Naive thymus-derived CD4-positive, alpha-beta T cell (primary cell): ENCODE data around the gene GPBP1. TPM values are rescaled to one million over a fixed set of nuclear protein-coding genes. Genes with fewer than 3 reads are reported as not detected.
"Not testable (repeated sequence)": the region's sequence is repeated elsewhere in the genome, so short reads cannot be mapped to it uniquely, and the experiment has no call there.

Experiments used
- ATAC-seq: fragments of 150-1000 bp; cut with Tn5 transposase; 2 replicates; pipeline ENCODE4 v1.10.0; 2021; ENCODE audit warnings: mild to moderate bottlenecking, moderate library complexity
- CTCF ChIA-PET: fragments of 350-600 bp; sonication (Branson Sonifier 250); formaldehyde crosslinking; loops from one replicate; lab custom pipeline; 2021; ENCODE audit warnings: antibody characterized with exemption; lab: Charles Lee
- POLR2A ChIA-PET: fragments of 350-600 bp; sonication (Branson Sonifier 250); formaldehyde crosslinking; loops from one replicate; lab custom pipeline; 2021; ENCODE audit warnings: antibody characterized with exemption, inconsistent platforms; lab: Charles Lee
- DNase-seq, 9 donors: peaks; one replicate each; pipeline versions ENCODE4 v3.0.0 to v3.0.0-alpha.2; 2020 to 2022; ENCODE audit warnings: mixed read lengths in 1 of 9
- H3K27ac ChIP-seq: one replicate; pipeline ENCODE4 v1.7.0; 2013; ENCODE audit warnings: mild to moderate bottlenecking, low read depth, low read length, moderate library complexity
- H3K27me3 ChIP-seq, 2 donors: one replicate each; pipeline ENCODE4 v1.7.0; 2013; ENCODE audit warnings: low read length in 2 of 2, mild to moderate bottlenecking in 2 of 2, moderate library complexity in 2 of 2; ENCODE audit not compliant: control insufficient read depth in 2 of 2, insufficient read depth in 2 of 2
- H3K36me3 ChIP-seq, 3 experiments: 1 replicate in 2 of 3; 2 replicates in 1 of 3; pipeline ENCODE4 v1.7.0; 2013; ENCODE audit warnings: low read length in 3 of 3, mild to moderate bottlenecking in 3 of 3, moderate library complexity in 1 of 3; ENCODE audit not compliant: insufficient read depth in 3 of 3, control insufficient read depth in 2 of 3
- H3K4me1 ChIP-seq, 2 donors: one replicate each; pipeline ENCODE4 v1.7.0; 2013; ENCODE audit warnings: low read length in 2 of 2, mild to moderate bottlenecking in 2 of 2, moderate library complexity in 1 of 2; ENCODE audit not compliant: control insufficient read depth in 2 of 2, insufficient read depth in 2 of 2
- H3K4me3 ChIP-seq: 2 replicates; pipeline ENCODE4 v1.7.0; 2013; ENCODE audit warnings: mild to moderate bottlenecking, low read length
- H3K9me3 ChIP-seq, 3 experiments: 1 replicate in 2 of 3; 2 replicates in 1 of 3; pipeline ENCODE4 v1.7.0; 2013; ENCODE audit warnings: low read length in 3 of 3; ENCODE audit not compliant: control insufficient read depth in 2 of 3
- H3K27ac Mint-ChIP-seq, 9 donors: one replicate each; pipeline ENCODE4 v1.8.0; 2020 to 2022; ENCODE audit warnings: mixed read lengths in 9 of 9, mild to moderate bottlenecking in 8 of 9, moderate library complexity in 5 of 9, inconsistent platforms in 2 of 9
- H3K27me3 Mint-ChIP-seq, 5 donors: one replicate each; pipeline ENCODE4 v1.8.0; 2021 to 2022; ENCODE audit warnings: mixed read lengths in 5 of 5, mild to moderate bottlenecking in 1 of 5
- H3K36me3 Mint-ChIP-seq, 5 donors: one replicate each; pipeline ENCODE4 v1.8.0; 2020 to 2022; ENCODE audit warnings: mixed read lengths in 5 of 5, mild to moderate bottlenecking in 3 of 5, inconsistent platforms in 1 of 5
- H3K4me1 Mint-ChIP-seq, 7 donors: one replicate each; pipeline ENCODE4 v1.8.0; 2020 to 2022; ENCODE audit warnings: mixed read lengths in 7 of 7, mild to moderate bottlenecking in 3 of 7, inconsistent platforms in 1 of 7
- H3K4me3 Mint-ChIP-seq, 10 donors: one replicate each; pipeline ENCODE4 v1.8.0; 2020 to 2022; ENCODE audit warnings: mild to moderate bottlenecking in 10 of 10, mixed read lengths in 10 of 10, moderate library complexity in 6 of 10, inconsistent platforms in 2 of 10
- H3K9me3 Mint-ChIP-seq, 11 donors: one replicate each; pipeline ENCODE4 v1.8.0; 2020 to 2022; ENCODE audit warnings: mixed read lengths in 11 of 11, mild to moderate bottlenecking in 4 of 11, inconsistent platforms in 1 of 11, moderate library complexity in 1 of 11
- intact Hi-C, 2 donors: fragments of 100-400 bp; cut with micrococcal nuclease; formaldehyde crosslinking; loops; one replicate each; pipeline ENCODE4 v1.15.1; 2023
- polyA plus RNA-seq, 2 donors: library from polyadenylated mRNA; unstranded; fragments of 300-500 nt; fragmentation: Illumina TruSeq; gene quantifications; one replicate each; pipeline ENCODE4 v1.2.3, GENCODE V29; 2021
- total RNA-seq, 6 experiments: library from RNA in 5 of 6; stranded (reverse) in 5 of 6; gene quantifications; 1 replicate in 5 of 6; 2 replicates in 1 of 6; pipeline ENCODE4 v1.2.3 and lab custom pipeline; 2021 to 2026

Gene GPBP1
- total and polyA plus RNA-seq, 7 experiments from 2014 or later = 97.1 to 149 (median 112) TPM

DNA sequence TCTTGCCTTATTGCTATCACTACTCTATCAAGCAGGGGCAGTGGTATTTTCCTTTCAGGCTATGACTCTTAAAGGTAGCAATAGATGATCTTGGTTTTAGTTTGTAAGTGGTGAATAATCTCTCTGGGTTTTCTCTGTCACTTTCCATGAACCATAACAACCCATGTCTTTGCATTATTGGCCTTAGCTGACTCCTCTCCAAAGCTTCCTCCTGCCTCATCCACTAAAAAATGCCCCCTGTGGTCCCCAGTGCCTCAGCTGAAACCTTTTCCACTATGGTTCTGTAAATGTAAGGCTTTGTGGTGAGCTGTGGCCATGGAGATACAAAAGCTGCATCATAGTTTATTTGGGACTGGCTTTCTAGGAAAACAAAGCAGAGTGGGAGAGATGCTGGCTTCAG is 128.8 kb downstream of the GPBP1 start:
- no peak overlapping the region for H3K27ac ChIP-seq
- H3K9me3 ChIP-seq = no peaks in the 10 kb centered on the region
- H3K27ac Mint-ChIP-seq = no peak overlapping the region
- peaks cover 0 to 7% (median 4%) of the 10 kb centered on the region in 5 donors for H3K36me3 Mint-ChIP-seq
- no peaks in the 10 kb centered on the region for H3K36me3 ChIP-seq
- peaks cover 8 to 9% of the 10 kb centered on the region in 2 donors for H3K4me1 ChIP-seq
- no peaks in the 10 kb centered on the region for H3K27me3 Mint-ChIP-seq
- no peaks in the 10 kb centered on the region for H3K27me3 ChIP-seq
- H3K4me3 ChIP-seq = no peak overlapping the region
- DNase-seq = no peak
- H3K4me1 Mint-ChIP-seq = peaks cover 6 to 22% (median 14%) of the 10 kb centered on the region in 7 donors
- H3K9me3 Mint-ChIP-seq = peaks cover 0 to 14% (median 5%) of the 10 kb centered on the region in 11 donors
- intact Hi-C loops = no loop called here
- no peak for ATAC-seq
- POLR2A ChIA-PET = interaction anchor here (1.0 kb wide), 1 partner anchor 1158 kb away, joined by 3 read pairs; no protein-coding TSS in a partner anchor
- H3K4me3 Mint-ChIP-seq = no peak overlapping the region
- CTCF ChIA-PET = interaction anchor here (0.9 kb wide), 1 partner anchor 36 kb away, joined by 3 read pairs; no protein-coding TSS in a partner anchor

DNA sequence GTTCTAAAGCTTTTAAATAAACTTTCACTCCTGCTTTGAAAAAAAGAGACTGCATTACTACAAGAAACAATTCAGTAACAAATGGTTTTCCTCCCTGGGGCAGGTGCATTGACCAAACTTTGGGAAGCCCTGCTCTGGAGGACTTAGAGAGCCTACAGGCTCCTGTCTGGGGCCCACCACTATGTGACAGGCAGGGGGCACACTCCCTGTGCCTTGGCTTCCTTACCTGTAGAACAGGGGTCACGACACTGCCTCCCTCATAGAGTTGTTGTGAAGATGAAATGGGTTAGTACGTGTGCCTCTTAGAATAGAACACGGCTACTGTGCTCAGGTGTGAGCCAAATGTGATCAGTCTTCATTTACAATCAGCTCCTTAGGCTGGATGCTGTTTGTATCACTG is 130.1 kb downstream of the GPBP1 start:
- H3K36me3 ChIP-seq = no peaks in the 10 kb centered on the region
- Mint-ChIP-seq H3K9me3 (peaks cover 0 to 18% (median 5%) of the 10 kb centered on the region in 11 donors), H3K4me3 (no peak overlapping the region), H3K36me3 (peaks cover 0 to 7% (median 4%) of the 10 kb centered on the region in 5 donors), H3K27me3 (no peaks in the 10 kb centered on the region), H3K4me1 (peaks cover under 1 to 11% (median 4%) of the 10 kb centered on the region in 7 donors), H3K27ac (no peak overlapping the region)
- no peak overlapping the region for H3K27ac ChIP-seq
- DNase-seq (no peak), ATAC-seq (no peak)
- CTCF ChIA-PET = interaction anchor here (1.0 kb wide), 1 partner anchor 1157 kb away, joined by 3 read pairs; no protein-coding TSS in a partner anchor
- H3K9me3 ChIP-seq = no peaks in the 10 kb centered on the region
- H3K4me1 ChIP-seq = peaks cover under 1 to 4% of the 10 kb centered on the region in 2 donors
- no peak overlapping the region for H3K4me3 ChIP-seq
- intact Hi-C loops = no loop called here
- POLR2A ChIA-PET = no interaction called here
- H3K27me3 ChIP-seq = no peaks in the 10 kb centered on the region

- Mint-ChIP-seq H3K4me1 (peaks cover 0 to 4% (median 0%) of the 10 kb centered on the region in 7 donors), H3K36me3 (peaks cover 0 to 7% (median 4%) of the 10 kb centered on the region in 5 donors), H3K27me3 (no peaks in the 10 kb centered on the region), H3K27ac (no peak overlapping the region), H3K9me3 (peaks cover 0 to 18% (median 5%) of the 10 kb centered on the region in 11 donors), H3K4me3 (no peak overlapping the region)
- no peak overlapping the region for H3K27ac ChIP-seq
- no peak for DNase-seq
- ChIA-PET CTCF (no interaction called here), POLR2A (no interaction called here)
- ATAC-seq = no peak
- H3K9me3 ChIP-seq = no peaks in the 10 kb centered on the region
- H3K4me1 ChIP-seq = no peaks in the 10 kb centered on the region
- H3K36me3 ChIP-seq = no peaks in the 10 kb centered on the region
- intact Hi-C loops = no loop called here
- H3K27me3 ChIP-seq = no peaks in the 10 kb centered on the region
- H3K4me3 ChIP-seq = no peak overlapping the region
These were observed 131.1 kb downstream of the GPBP1 start for GRCh38 chr5:57304931-57305330.

GRCh38 chr5:57306359-57306758 is 132.5 kb downstream of the GPBP1 start:
- no peaks in the 10 kb centered on the region for H3K9me3 ChIP-seq
- H3K4me1 Mint-ChIP-seq = peaks cover 0 to 4% (median 0%) of the 10 kb centered on the region in 7 donors
- no peak overlapping the region for H3K4me3 ChIP-seq
- no peak overlapping the region for H3K27ac Mint-ChIP-seq
- intact Hi-C loops = no loop called here
- H3K27me3 ChIP-seq = no peaks in the 10 kb centered on the region
- H3K36me3 Mint-ChIP-seq = peaks cover 0 to 7% (median 4%) of the 10 kb centered on the region in 5 donors
- DNase-seq (no peak), ATAC-seq (no peak)
- H3K36me3 ChIP-seq = no peaks in the 10 kb centered on the region
- no peaks in the 10 kb centered on the region for H3K27me3 Mint-ChIP-seq
- POLR2A ChIA-PET = no interaction called here
- H3K9me3 Mint-ChIP-seq = peaks cover 0 to 19% (median 5%) of the 10 kb centered on the region in 11 donors
- no peaks in the 10 kb centered on the region for H3K4me1 ChIP-seq
- H3K27ac ChIP-seq = no peak overlapping the region
- no peak overlapping the region for H3K4me3 Mint-ChIP-seq
- CTCF ChIA-PET = interaction anchor here (1.2 kb wide), 1 partner anchor 9 kb away, joined by 4 read pairs; no protein-coding TSS in a partner anchor

- Mint-ChIP-seq H3K4me3 (no peak overlapping the region), H3K4me1 (no peaks in the 10 kb centered on the region), H3K27me3 (no peaks in the 10 kb centered on the region), H3K36me3 (peaks cover 0 to 7% (median 4%) of the 10 kb centered on the region in 5 donors), H3K27ac (no peak overlapping the region), H3K9me3 (peaks cover 0 to 19% (median 5%) of the 10 kb centered on the region in 11 donors)
- ATAC-seq (no peak), DNase-seq (no peak)
- Histone ChIP-seq H3K36me3 (no peaks in the 10 kb centered on the region), H3K27me3 (no peaks in the 10 kb centered on the region), H3K4me3 (no peak overlapping the region), H3K4me1 (no peaks in the 10 kb centered on the region), H3K27ac (no peak overlapping the region), H3K9me3 (no peaks in the 10 kb centered on the region)
- intact Hi-C loops = no loop called here
- CTCF ChIA-PET = interaction anchor here (0.6 kb wide), 1 partner anchor 24 kb away, joined by 5 read pairs; no protein-coding TSS in a partner anchor
- POLR2A ChIA-PET = no interaction called here
These were observed 133.7 kb downstream of the GPBP1 start for GRCh38 chr5:57307516-57307915.

GRCh38 chr5:57309022-57309421 is 135.2 kb downstream of the GPBP1 start:
- H3K9me3 ChIP-seq, H3K36me3 ChIP-seq, CTCF ChIA-PET, H3K27ac Mint-ChIP-seq, ATAC-seq, H3K4me3 ChIP-seq, H3K4me1 ChIP-seq, H3K36me3 Mint-ChIP-seq, DNase-seq, intact Hi-C loops, H3K27me3 ChIP-seq, H3K27me3 Mint-ChIP-seq, H3K27ac ChIP-seq, H3K4me1 Mint-ChIP-seq, H3K4me3 Mint-ChIP-seq, POLR2A ChIA-PET: not testable (repeated sequence)
- H3K9me3 Mint-ChIP-seq = peaks cover 0 to 19% (median 5%) of the 10 kb centered on the region in 11 donors

DNA sequence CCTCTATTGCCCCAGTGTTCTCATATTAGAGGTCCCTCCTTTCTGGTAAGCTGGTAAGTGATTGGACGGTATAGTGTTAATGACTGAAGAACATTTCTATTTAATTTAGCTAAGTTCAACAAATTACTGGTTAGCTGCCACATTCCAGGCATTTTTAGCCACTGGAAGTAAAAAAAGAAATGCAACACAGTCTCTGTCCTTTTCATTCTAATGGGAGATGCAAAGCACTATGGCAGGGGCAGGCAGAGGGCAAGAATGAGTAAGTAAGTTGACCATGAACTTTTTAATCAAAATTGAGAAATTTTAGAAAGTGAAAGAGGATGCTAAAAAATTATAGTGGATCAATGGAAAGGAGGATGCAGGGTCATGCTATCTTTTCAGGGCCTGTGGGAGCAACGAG is 137.4 kb downstream of the GPBP1 start:
- Mint-ChIP-seq H3K27me3 (no peaks in the 10 kb centered on the region), H3K9me3 (peaks cover 0 to 17% (median 4%) of the 10 kb centered on the region in 11 donors), H3K36me3 (peaks cover 0 to 7% (median 4%) of the 10 kb centered on the region in 5 donors), H3K27ac (no peak overlapping the region), H3K4me1 (no peaks in the 10 kb centered on the region), H3K4me3 (no peak overlapping the region)
- H3K9me3 ChIP-seq = no peaks in the 10 kb centered on the region
- intact Hi-C loops = no loop called here
- no peaks in the 10 kb centered on the region for H3K4me1 ChIP-seq
- DNase-seq = no peak
- no peaks in the 10 kb centered on the region for H3K27me3 ChIP-seq
- POLR2A ChIA-PET = no interaction called here
- H3K4me3 ChIP-seq = no peak overlapping the region
- ATAC-seq = no peak
- H3K27ac ChIP-seq = no peak overlapping the region
- no peaks in the 10 kb centered on the region for H3K36me3 ChIP-seq
- CTCF ChIA-PET = no interaction called here
